Epithelial cell of proximal tubule (primary cell): ENCODE results near the gene MLIP. TPM values are rescaled to one million over a fixed set of nuclear protein-coding genes. Genes with fewer than 3 reads are reported as not detected.

Experiments used
- DNase-seq: peaks from one replicate; pipeline ENCODE4 v3.0.0-alpha.2; 2011; ENCODE audit warnings: low read depth
- H3K4me3 ChIP-seq: 2 replicates; pipeline ENCODE4 v1.5.1; 2011; ENCODE audit warnings: low read depth, mild to moderate bottlenecking, low read length
- total RNA-seq: library from RNA; depleted of rRNA; stranded (reverse); fragments of >200 nt; gene quantifications from 2 replicates; pipeline ENCODE4 v1.2.3, GENCODE V29; 2015
- TF ChIP-seq, protein P1 (sequence below): conservative IDR thresholded peaks from 2 replicates; pipeline ENCODE4 v1.5.1; 2012; ENCODE audit warnings: low read depth, mild to moderate bottlenecking, low read length

MLIP gene
- total RNA-seq, 1 donor from 2014 or later, result not detected

DNA sequence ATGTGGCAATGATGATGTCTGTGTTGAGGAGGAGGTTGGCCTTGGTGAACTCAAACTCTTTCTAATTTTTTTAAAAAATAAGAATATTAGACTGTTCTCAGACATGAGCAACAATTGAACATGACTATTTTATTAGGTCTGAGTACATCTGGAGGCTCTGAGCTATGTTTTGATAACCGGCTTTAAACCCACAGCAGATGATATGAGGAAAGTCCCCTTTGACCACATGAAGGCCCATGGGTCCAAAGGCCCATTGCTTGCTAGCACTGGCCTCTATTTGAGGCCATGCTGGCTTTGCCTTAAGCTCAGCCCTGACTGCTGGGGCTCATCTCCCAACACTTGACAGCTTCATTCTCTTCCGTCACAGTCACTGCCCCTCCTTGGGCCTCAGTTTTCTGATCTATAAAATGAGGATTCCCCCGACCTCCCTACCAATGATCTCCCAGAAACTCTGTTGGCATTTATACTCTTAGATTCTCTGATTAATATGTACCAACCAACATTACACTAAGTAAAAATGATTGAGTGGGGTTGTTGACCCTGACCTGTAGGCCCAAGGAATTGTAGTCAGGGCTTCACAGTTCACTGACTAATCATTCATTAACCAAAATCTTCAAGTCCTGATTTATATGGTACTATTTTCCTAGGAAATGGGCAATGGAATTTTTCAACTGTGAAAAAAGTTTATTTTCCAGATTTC lies 173.1 kb downstream of the MLIP start:
- TF ChIP-seq, protein P1, sequence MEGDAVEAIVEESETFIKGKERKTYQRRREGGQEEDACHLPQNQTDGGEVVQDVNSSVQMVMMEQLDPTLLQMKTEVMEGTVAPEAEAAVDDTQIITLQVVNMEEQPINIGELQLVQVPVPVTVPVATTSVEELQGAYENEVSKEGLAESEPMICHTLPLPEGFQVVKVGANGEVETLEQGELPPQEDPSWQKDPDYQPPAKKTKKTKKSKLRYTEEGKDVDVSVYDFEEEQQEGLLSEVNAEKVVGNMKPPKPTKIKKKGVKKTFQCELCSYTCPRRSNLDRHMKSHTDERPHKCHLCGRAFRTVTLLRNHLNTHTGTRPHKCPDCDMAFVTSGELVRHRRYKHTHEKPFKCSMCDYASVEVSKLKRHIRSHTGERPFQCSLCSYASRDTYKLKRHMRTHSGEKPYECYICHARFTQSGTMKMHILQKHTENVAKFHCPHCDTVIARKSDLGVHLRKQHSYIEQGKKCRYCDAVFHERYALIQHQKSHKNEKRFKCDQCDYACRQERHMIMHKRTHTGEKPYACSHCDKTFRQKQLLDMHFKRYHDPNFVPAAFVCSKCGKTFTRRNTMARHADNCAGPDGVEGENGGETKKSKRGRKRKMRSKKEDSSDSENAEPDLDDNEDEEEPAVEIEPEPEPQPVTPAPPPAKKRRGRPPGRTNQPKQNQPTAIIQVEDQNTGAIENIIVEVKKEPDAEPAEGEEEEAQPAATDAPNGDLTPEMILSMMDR, result no peak
- DNase-seq, result peak; percentile 83
- H3K4me3 ChIP-seq, result no peak overlapping the region

DNA sequence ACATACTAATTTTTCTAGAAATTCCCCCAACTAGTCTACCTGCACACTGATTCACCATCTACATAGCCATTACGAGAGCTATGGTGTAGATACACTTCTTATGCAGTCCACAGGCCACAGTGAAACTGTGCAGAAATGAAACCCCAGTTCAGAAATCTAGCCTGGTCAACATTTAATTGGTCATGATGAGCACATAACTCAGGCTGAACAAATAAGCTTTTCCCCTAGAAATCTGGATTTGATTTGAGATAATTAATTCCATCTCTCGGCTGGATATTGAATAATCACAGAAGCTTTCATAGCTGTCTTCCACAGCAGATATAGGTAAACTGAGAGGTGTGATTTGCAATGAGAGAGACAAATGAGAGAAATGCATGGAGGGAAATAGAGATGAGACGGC lies 174.4 kb downstream of the MLIP start:
- no peak for DNase-seq
- TF ChIP-seq, protein P1, result no peak
- H3K4me3 ChIP-seq, result no peak overlapping the region

DNA sequence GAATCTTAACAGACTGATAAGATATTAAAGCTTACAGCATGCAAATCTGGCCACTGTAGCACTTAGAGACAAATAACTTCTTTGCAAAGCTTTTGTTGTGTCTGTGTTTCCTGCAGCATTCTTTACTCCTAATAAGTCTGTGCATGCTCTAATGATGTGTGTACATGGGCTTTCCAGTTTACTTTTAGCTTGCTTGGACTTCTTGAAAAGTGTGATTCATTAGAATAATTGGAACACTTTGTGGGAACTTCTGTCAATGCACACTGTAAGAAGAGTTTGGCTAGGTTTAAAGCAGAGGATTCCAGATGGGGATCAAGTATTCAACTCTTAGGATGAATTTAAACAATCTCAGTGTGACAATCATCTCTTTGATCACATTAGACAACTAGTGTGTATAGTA lies 174.9 kb downstream of the MLIP start:
- TF ChIP-seq, protein P1, result no peak
- DNase-seq, result no peak
- no peak overlapping the region for H3K4me3 ChIP-seq

DNA sequence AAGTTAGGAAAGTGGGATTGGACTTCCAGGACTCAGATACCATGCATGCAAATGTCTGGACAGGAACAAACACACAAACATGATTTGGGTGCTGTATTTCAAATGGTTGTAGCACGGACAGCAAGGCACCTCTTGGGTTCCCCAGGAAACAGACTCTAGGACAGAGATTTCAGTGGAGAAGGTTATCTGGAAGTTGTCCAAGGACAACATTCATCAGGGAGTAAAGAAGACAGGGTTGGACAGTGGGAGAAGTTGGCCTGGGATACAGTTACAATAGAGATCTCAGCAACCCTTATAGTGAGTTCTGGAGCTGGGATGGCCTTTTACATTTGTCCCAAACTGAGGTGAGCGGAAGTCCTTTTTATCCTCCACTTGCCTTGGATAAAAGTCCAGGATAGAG lies 177.2 kb downstream of the MLIP start:
- no peak for DNase-seq
- TF ChIP-seq, protein P1, result no peak

DNA sequence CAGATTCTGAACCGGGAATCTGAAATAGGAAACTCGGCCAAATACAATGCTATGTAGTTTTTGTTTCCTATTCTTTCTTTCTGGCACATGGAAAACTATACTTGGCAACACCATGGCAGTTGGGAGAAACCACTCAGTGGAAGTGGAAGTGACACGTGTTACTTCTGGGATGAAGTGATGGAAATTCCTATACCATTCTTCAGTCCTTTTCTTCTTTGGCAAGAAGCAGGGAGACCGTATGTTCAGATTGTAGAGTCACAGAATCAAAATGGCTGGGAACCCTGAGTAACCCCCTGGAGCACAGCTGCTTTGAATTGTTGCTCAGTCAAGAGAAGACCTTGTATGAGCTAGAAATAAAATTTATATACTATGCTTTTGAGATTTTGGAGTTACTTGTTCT lies 178.2 kb downstream of the MLIP start:
- H3K4me3 ChIP-seq, result no peak overlapping the region
- TF ChIP-seq, protein P1, result no peak
- DNase-seq, result no peak

More for the DNA sequence above, 177.2 kb downstream of the MLIP start:
- no peak overlapping the region for H3K4me3 ChIP-seq

DNA sequence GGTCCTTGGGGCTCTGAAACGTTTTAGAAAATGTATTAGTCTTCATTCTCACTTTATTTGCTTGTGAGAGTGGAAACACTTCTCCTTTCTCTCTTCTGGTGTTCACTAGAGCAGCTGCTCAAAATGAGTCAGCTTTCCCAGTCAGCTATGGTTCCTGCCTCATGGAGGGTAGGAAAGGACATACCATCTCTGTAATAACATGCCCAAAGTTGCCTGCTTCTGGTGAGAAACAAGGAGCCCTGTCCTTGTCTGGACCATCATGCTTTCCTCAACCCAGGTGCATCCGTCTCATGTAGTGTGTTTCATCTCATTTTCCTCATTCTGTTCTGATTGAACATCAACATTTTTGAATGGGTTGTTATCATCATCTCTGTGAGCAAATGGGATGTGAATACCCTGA lies 179.9 kb downstream of the MLIP start:
- TF ChIP-seq, protein P1, result no peak
- DNase-seq, result peak; percentile 80
- no peak overlapping the region for H3K4me3 ChIP-seq

DNA sequence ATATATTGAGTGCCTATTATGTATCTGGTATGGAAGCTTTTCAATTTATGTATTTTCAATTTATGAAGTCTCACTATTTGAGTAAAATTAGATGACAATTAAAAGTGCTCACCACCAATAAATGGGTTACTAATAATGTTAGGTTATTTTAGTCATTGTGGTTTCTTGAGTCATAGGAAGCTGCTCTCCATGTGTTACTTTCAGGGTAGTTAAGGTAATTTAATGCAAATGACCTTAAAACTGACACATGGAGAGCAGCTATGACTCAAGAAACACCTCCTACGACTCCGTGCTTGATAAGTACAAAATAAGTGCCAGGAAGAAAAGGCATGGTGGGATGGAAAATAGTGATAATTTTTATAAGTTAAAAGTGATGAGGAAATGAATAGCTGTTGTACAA lies 180.5 kb downstream of the MLIP start:
- TF ChIP-seq, protein P1, result no peak
- no peak overlapping the region for H3K4me3 ChIP-seq
- peak; percentile 81 for DNase-seq
